ENCODE results near the gene RLIM. TPM values are rescaled to one million over a fixed set of nuclear protein-coding genes. Genes with fewer than 3 reads are reported as not detected.
A peak's percentile ranks its signal among the peaks of the same experiment; 100 is the strongest.
"Not testable (repeated sequence)": the region's sequence is repeated elsewhere in the genome, so short reads cannot be mapped to it uniquely, and the experiment has no call there.

RLIM gene, protein sequence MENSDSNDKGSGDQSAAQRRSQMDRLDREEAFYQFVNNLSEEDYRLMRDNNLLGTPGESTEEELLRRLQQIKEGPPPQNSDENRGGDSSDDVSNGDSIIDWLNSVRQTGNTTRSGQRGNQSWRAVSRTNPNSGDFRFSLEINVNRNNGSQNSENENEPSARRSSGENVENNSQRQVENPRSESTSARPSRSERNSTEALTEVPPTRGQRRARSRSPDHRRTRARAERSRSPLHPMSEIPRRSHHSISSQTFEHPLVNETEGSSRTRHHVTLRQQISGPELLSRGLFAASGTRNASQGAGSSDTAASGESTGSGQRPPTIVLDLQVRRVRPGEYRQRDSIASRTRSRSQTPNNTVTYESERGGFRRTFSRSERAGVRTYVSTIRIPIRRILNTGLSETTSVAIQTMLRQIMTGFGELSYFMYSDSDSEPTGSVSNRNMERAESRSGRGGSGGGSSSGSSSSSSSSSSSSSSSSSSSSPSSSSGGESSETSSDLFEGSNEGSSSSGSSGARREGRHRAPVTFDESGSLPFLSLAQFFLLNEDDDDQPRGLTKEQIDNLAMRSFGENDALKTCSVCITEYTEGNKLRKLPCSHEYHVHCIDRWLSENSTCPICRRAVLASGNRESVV
- 49.3 and 76.9 TPM in 2 replicates for total RNA-seq

DNA sequence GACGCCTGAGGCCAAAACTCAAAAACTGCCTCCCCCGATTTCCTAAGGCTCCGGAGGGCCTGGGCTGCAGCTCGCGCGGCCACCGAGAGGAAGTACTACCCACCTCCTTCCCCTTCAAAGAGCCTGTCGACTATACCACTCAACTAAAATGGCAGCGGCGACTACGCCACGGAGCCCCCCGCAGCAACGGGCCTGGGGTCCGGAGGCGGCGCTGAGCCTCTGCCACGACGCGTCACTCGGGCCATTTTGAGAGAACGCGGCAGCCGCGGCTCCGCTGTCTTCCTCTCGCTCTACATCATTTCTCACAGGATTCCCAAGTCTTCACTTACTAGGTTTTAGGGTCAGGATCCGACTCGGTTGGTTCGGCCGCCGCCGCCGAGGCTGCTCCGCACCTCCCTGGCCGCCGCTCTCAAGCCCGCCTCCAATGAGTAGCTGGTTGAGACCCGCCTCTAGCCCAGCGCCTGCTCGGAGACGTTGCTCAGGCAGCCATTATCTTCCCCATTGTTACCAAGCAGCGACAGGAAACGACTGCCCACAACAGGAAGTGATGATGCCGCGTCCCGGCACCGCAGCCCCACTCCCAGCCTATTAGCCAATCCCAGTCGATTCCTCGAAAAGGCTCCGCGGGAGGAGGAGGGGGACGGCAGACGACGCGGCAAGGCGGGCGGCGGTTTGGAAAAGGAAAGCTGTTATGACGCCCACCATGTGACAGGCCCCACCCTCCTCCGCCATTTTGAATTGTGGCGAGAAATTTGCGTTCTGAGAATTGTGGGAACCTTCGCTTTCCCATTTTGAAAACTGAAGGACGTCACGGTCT lies at the start of gene RLIM:
TSS of gene RLIM (minus strand) at position 532 of the 817 bp plus-strand sequence. CDS start 18,647 bp downstream, outside the sequence.
- peak within 1 kb of the TSS; percentile 85 for H3K4me3 ChIP-seq (ENCODE audit: low read depth, low read length)
- TF ChIP-seq, protein P1, sequence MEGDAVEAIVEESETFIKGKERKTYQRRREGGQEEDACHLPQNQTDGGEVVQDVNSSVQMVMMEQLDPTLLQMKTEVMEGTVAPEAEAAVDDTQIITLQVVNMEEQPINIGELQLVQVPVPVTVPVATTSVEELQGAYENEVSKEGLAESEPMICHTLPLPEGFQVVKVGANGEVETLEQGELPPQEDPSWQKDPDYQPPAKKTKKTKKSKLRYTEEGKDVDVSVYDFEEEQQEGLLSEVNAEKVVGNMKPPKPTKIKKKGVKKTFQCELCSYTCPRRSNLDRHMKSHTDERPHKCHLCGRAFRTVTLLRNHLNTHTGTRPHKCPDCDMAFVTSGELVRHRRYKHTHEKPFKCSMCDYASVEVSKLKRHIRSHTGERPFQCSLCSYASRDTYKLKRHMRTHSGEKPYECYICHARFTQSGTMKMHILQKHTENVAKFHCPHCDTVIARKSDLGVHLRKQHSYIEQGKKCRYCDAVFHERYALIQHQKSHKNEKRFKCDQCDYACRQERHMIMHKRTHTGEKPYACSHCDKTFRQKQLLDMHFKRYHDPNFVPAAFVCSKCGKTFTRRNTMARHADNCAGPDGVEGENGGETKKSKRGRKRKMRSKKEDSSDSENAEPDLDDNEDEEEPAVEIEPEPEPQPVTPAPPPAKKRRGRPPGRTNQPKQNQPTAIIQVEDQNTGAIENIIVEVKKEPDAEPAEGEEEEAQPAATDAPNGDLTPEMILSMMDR (IDR thresholded peaks at IDR 0.05; ENCODE audit: insufficient read depth, low read depth, low read length), result no peak
- DNase-seq (ENCODE audit: low read depth), result peak; percentile 97

DNA sequence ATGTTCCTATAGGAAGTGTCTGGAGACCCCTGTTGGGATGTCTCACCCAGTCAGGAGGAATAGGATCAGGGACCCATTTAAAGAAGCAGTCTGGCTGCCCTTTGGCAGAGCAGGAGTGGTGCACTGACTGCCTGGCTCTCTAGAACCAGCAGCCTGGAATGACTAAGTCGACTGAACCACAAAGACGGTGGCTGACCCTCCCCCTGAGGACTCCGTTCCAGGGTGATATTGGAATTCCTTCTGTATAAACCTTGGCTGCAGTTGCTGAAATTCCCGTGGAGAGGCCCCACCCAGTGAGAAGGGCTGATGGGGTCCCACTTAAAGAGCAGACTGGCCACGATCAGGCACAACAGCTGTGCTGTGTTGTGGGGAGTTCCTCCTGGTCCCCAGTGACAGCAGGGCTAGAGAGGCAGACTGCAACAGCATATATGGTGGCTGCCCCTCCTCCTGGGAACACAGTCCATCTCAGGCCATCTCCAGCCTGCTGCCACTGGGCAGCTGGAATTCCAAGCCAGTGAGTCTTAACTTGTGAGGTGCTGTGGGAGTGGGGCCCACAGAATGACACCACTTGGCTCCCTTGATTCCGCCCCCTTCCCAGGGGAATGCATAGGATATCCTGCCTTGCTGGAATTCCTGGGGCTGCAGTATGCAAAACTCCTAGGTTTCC lies 41.8 kb upstream of the RLIM start:
- DNase-seq (ENCODE audit: low read depth), result no peak
- TF ChIP-seq, protein P1 (IDR thresholded peaks at IDR 0.05; ENCODE audit: insufficient read depth, low read depth, low read length), result no peak

DNA sequence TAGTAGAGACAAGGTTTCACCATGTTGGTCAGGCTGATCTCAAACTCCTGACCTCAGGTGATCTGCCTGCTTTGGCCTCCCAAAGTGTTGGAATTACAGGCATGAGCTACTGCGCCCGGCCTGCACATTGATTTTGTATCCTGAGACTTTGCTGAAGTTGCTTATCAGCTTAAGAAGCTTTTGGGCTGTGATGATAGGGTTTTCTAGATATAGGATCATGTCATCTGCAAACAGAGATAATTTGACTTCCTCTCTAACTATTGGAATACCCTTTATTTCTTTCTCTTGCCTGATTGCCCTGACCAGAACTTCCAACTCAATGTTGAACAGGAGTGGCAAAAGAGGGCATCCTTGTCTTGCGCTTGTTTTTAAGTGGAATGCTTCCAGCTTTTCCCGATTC lies 40.5 kb upstream of the RLIM start:
- H3K4me3 ChIP-seq (ENCODE audit: low read depth, low read length); DNase-seq (ENCODE audit: low read depth): not testable (repeated sequence)

More for the DNA sequence above, 41.8 kb upstream of the RLIM start:
- H3K4me3 ChIP-seq (ENCODE audit: low read depth, low read length), result no peak overlapping the region

DNA sequence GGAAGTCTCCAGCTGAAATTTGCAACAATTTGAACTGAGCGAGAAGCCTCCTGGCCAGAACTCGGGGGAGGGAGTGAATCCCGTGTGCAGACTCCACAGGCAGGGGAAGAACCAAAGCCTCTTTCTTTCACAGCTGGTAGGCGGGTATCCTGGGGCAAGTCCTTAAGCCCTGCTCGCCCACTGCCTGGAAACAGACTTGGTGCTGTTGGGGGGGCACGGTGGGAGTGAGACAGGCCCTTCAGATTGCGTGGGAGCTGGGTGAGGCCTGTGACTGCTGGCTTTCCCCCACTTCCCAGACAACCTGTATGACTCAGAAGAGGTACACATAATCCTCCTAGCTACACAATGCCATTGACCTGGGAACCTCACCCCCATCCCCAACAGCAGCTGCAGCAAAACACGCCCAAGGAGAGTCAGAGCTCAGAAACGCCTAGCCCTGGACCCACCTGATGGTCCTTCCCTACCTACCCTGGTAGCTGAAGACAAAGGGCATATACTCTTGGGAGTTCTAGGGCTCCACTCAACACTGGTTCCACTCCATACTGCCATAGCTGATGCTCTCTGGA lies 22.4 kb upstream of the RLIM start:
- DNase-seq (ENCODE audit: low read depth), result no peak
- no peak overlapping the region for H3K4me3 ChIP-seq (ENCODE audit: low read depth, low read length)
- TF ChIP-seq, protein P1 (IDR thresholded peaks at IDR 0.05; ENCODE audit: insufficient read depth, low read depth, low read length), result no peak

DNA sequence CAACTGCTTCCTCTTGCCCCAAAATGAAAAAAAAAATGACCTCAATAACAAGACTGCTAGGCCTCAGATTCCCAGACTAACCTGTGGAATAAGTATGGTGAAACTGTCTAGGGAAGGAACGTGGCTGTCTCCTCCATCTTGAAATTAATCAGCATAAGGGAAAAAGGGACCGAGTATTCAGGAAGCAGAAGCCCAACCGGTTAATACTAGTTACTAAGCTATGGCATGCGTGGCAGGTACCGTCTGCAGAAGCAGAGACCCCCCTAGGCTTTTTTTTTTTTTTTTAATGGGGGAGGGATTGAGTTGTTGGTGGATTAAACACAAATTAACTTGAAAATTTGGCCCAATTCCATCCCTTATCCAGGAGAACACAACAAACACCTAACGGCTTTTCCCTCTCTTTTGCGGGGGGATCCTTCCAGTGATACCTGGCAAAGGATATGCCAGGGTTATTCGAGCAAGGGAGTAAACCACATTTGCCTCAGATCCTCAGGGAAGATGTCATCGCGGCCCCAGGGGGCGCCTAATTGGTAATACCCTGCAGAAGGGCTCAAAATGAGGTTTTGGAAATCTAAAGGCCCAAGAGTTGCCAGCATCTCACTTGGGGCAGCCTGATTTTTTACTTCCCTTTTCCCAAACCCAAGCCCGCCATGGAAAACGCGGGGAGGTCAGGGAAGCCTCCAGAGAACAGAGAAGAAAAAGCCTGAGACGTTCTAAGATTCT lies 893 bp downstream of the RLIM start:
- TF ChIP-seq, protein P1 (IDR thresholded peaks at IDR 0.05; ENCODE audit: insufficient read depth, low read depth, low read length), result no peak
- peak; percentile 51 for DNase-seq (ENCODE audit: low read depth)

DNA sequence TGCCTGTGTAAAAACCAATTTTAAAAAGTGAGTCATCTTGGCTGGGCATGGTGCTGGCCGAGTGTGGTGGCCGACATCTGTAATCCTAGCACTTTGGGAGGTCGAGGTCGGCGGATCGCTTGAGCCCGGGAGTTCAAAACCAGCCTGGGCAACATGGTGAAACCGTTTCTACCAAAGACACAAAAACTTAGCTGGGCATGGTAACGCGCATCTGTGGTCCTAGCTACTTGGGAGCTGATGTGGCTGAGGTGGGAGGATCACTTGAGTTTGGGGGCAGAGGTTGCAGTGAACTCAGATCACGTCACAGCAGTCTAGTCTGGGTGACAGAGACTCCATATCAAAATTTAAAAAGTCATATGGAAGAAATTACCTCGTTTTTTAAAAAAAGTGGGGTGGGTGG lies 7.6 kb downstream of the RLIM start:
- H3K4me3 ChIP-seq (ENCODE audit: low read depth, low read length), result no peak overlapping the region
- DNase-seq (ENCODE audit: low read depth), result no peak
- TF ChIP-seq, protein P1 (IDR thresholded peaks at IDR 0.05; ENCODE audit: insufficient read depth, low read depth, low read length), result no peak

More for the DNA sequence above, 893 bp downstream of the RLIM start:
- peak overlapping the region; percentile 85 for H3K4me3 ChIP-seq (ENCODE audit: low read depth, low read length)
